SK-N-SH (cell line): Measurements from ENCODE around the gene ZNF385A. TPM values are rescaled to one million over a fixed set of nuclear protein-coding genes. Genes with fewer than 3 reads are reported as not detected.

Experiments
- CTCF ChIA-PET: fragments of 300-600, 350-600 bp; formaldehyde crosslinking; extraction: SDS; loops from one replicate; lab custom pipeline; 2021; lab: Yijun Ruan, JAX
- POLR2A ChIA-PET: fragments of 350-600 bp; sonication (Branson Sonifier 250); formaldehyde crosslinking; extraction: SDS; loops from one replicate; lab custom pipeline; 2020; ENCODE audit warnings: antibody characterized with exemption, inconsistent platforms; lab: Yijun Ruan, JAX
- DNase-seq: peaks from one replicate; pipeline ENCODE4 v3.0.0; 2012
- H2AFZ ChIP-seq: fragments of 200-600 bp; sonication (generic); 2 replicates; pipeline ENCODE4 v1.8.1; 2016; ENCODE audit warnings: antibody characterized with exemption, mild to moderate bottlenecking, low read depth
- H3F3A ChIP-seq: fragments of 200-600 bp; sonication (generic); replicated peaks from 2 replicates; pipeline ENCODE3; 2016; ENCODE audit warnings: antibody characterized with exemption, mild to moderate bottlenecking; ENCODE audit not compliant: insufficient read depth
- H3K27ac ChIP-seq, 2 experiments: fragments of 200-500 bp in 1 of 2; fragments of 200-600 bp in 1 of 2; sonication (Bioruptor generic) in 1 of 2; sonication (generic), shearing (Covaris generic) in 1 of 2; 2 replicates each; pipeline versions ENCODE4 v1.5.1 to v1.6.1; 2014 to 2016; ENCODE audit warnings: low read depth in 2 of 2, inconsistent platforms in 1 of 2, low read length in 1 of 2, mild to moderate bottlenecking in 1 of 2, mixed read lengths in 1 of 2
- H3K27me3 ChIP-seq: fragments of 200-600 bp; sonication (generic), shearing (Covaris generic); 2 replicates; pipeline ENCODE4 v1.6.1; 2016; ENCODE audit warnings: mixed run types; ENCODE audit not compliant: insufficient read depth
- H3K36me3 ChIP-seq, 2 experiments: fragments of 200-500 bp in 1 of 2; fragments of 200-600 bp in 1 of 2; sonication (Bioruptor generic) in 1 of 2; sonication (generic) in 1 of 2; replicated peaks in 1 of 2; 2 replicates each; pipeline versions ENCODE3 to v1.5.1; 2014 to 2016; ENCODE audit warnings: low read length in 1 of 2, mild to moderate bottlenecking in 1 of 2; ENCODE audit not compliant: insufficient read depth in 2 of 2, control insufficient read depth in 1 of 2
- H3K4me1 ChIP-seq, 2 experiments: fragments of 200-500 bp in 1 of 2; fragments of 200-600 bp in 1 of 2; sonication (Bioruptor generic) in 1 of 2; sonication (generic), shearing (Covaris generic) in 1 of 2; 2 replicates each; pipeline versions ENCODE4 v1.5.1 to v1.6.1; 2014 to 2016; ENCODE audit warnings: low read depth in 1 of 2, low read length in 1 of 2, mixed run types in 1 of 2; ENCODE audit not compliant: insufficient read depth in 2 of 2, control insufficient read depth in 1 of 2
- H3K4me2 ChIP-seq: fragments of 200-600 bp; sonication (generic), shearing (Covaris generic); 2 replicates; pipeline ENCODE4 v1.6.1; 2017; ENCODE audit warnings: mixed run types
- H3K4me3 ChIP-seq, 2 experiments: fragments of 200-500 bp in 1 of 2; fragments of 200-600 bp in 1 of 2; sonication (Bioruptor generic) in 1 of 2; sonication (generic), shearing (Covaris generic) in 1 of 2; 2 replicates each; pipeline versions ENCODE4 v1.5.1 to v1.8.1; 2014 to 2016; ENCODE audit warnings: low read depth in 2 of 2, inconsistent platforms in 1 of 2, low read length in 1 of 2, mild to moderate bottlenecking in 1 of 2, mixed read lengths in 1 of 2, moderate library complexity in 1 of 2
- H3K79me2 ChIP-seq: fragments of 200-600 bp; sonication (generic); 2 replicates; pipeline ENCODE4 v1.8.1; 2017; ENCODE audit warnings: mild to moderate bottlenecking; ENCODE audit not compliant: insufficient read depth
- H3K9ac ChIP-seq: fragments of 200-600 bp; sonication (generic); 2 replicates; pipeline ENCODE4 v1.6.1; 2017; ENCODE audit warnings: mixed run types
- H3K9me2 ChIP-seq: fragments of 200-600 bp; sonication (generic); 2 replicates; pipeline ENCODE4 v1.6.1; 2017; ENCODE audit warnings: mixed run types
- H3K9me3 ChIP-seq: fragments of 200-600 bp; sonication (generic); 2 replicates; pipeline ENCODE4 v1.6.1; 2017; ENCODE audit warnings: mixed run types, mild to moderate bottlenecking, moderate library complexity
- H4K20me1 ChIP-seq: fragments of 200-600 bp; sonication (generic); 2 replicates; pipeline ENCODE4 v1.6.1; 2017; ENCODE audit warnings: mild to moderate bottlenecking, mixed run types; ENCODE audit not compliant: insufficient read depth
- EZH2phosphoT487 ChIP-seq: fragments of 200-600 bp; sonication (generic); IDR thresholded peaks from 2 replicates; pipeline ENCODE4 v1.6.1; 2017; ENCODE audit warnings: low read depth, mixed run types, mild to moderate bottlenecking, antibody characterized with exemption, moderate library complexity, borderline replicate concordance
- FOXM1 ChIP-seq: IDR thresholded peaks from 2 replicates; pipeline ENCODE4 v1.4.0; 2012; ENCODE audit warnings: low read depth, mild to moderate bottlenecking
- GABPA ChIP-seq: IDR thresholded peaks from 2 replicates; pipeline ENCODE4 v1.4.0; 2012; ENCODE audit warnings: low read depth, mild to moderate bottlenecking
- JUND ChIP-seq: IDR thresholded peaks from 2 replicates; pipeline ENCODE4 v1.4.0; 2012
- NFIC ChIP-seq: IDR thresholded peaks from 2 replicates; pipeline ENCODE4 v1.4.0; 2012; ENCODE audit warnings: borderline replicate concordance
- RAD21 ChIP-seq: IDR thresholded peaks from 2 replicates; pipeline ENCODE4 v1.6.1; 2012; ENCODE audit warnings: mild to moderate bottlenecking, low read length
- SIN3A ChIP-seq: IDR thresholded peaks from 2 replicates; pipeline ENCODE4 v1.6.1; 2012; ENCODE audit warnings: low read depth, mild to moderate bottlenecking, low read length, moderate library complexity, borderline replicate concordance
- TCF12 ChIP-seq: IDR thresholded peaks from 2 replicates; pipeline ENCODE4 v1.4.0; 2012
- TEAD4 ChIP-seq: IDR thresholded peaks from 2 replicates; pipeline ENCODE4 v1.4.0; 2012; ENCODE audit warnings: mild to moderate bottlenecking, borderline replicate concordance; ENCODE audit not compliant: insufficient read depth
- whole genome bisulfite sequencing: methylation state at CpG from one replicate; pipeline ENCODE4 v1.1.6; 2017; ENCODE audit warnings: low lambda C conversion rate; 5-methylcytosine and 5-hydroxymethylcytosine counted together
- polyA plus RNA-seq, 3 experiments: library from polyadenylated mRNA; depleted of rRNA; stranded (reverse); fragments of >200 nt; gene quantifications; 2 replicates each; pipeline ENCODE4 v1.2.3, GENCODE V29; 2012
- TF ChIP-seq, protein P1 (sequence below): IDR thresholded peaks from 2 replicates; pipeline ENCODE4; 2012
- TF ChIP-seq, protein P2 (sequence below): IDR thresholded peaks from 2 replicates; pipeline ENCODE4 v1.4.0; 2012; ENCODE audit warnings: low read depth, borderline replicate concordance
- TF ChIP-seq, protein P3 (sequence below): fragments of 150-350 bp; IDR thresholded peaks from 2 replicates; pipeline ENCODE4 v1.6.1; 2016; ENCODE audit warnings: mild to moderate bottlenecking, low read depth, low read length

ZNF385A gene
- polyA plus RNA-seq, 1 of the 3 experiments (the other 2 are of a cell fraction): 2.6 TPM

DNA sequence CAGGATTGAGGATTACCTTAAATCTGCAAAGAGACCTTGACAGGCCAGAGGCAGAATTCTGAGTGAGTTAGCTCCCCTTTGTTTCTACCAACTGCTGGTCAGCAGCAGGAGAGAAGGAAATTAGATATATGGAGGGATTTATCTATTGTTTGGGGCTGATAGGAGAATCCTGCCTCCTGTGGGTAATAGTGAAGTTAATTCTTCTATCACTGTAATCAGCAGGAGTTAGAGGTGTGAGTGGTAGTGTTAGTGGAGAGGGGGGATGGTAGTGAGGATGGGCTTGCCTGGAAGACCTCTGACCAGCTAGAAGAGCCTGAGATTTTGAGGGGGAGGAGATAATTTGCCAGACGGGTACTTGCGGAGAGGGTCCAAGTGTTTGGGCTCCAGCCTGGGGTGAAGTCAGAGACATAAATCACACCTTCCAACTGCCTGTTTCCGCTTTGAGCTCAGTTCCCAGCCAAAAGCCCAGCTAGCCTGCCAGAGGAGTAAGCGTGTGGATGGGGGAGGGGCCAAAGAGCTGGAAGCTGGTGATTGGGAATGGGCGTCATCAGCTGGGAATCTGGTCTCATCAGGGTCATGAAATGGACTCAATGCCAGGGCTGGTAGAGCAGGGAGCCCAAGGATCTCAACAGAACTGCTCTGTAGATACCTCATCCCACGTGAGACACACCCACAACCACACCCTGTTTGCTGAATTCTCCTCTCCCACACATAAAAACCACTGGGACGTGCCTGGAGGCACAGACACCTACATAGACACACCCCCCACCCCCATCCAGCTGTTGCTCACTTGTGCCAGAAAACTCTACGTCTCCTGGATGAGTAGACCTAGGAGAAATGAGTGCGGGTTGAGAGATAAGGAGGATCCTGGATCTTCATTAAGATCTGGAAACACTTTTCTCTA, 47.6 kb upstream of the ZNF385A start:
- H3K9me3 ChIP-seq: no peaks in the 10 kb centered on the region
- H3K9me2 ChIP-seq: no peaks in the 10 kb centered on the region
- no peaks in the 10 kb centered on the region for H3K27me3 ChIP-seq
- ChIA-PET CTCF (interaction anchor here (1.4 to 13.7 kb wide), 4 partner anchors 8 to 37 kb away, joined by 4 to 127 read pairs (median 24); no protein-coding TSS in a partner anchor), POLR2A (no interaction called here)
- peak overlapping the region; percentile 8; the same call in 1 of the 2 replicates for H3K4me2 ChIP-seq
- TF ChIP-seq GABPA (no peak), SIN3A (no peak), RAD21 (no peak), FOXM1 (no peak), TCF12 (no peak), EZH2phosphoT487 (no peak), TEAD4 (no peak), JUND (no peak), NFIC (0 out of 2 replicates have a peak, but pooled peaks have one; percentile 7)
- TF ChIP-seq, protein P1, sequence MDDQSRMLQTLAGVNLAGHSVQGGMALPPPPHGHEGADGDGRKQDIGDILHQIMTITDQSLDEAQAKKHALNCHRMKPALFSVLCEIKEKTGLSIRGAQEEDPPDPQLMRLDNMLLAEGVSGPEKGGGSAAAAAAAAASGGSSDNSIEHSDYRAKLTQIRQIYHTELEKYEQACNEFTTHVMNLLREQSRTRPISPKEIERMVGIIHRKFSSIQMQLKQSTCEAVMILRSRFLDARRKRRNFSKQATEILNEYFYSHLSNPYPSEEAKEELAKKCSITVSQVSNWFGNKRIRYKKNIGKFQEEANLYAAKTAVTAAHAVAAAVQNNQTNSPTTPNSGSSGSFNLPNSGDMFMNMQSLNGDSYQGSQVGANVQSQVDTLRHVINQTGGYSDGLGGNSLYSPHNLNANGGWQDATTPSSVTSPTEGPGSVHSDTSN: 0 out of 2 replicates have a peak, but pooled peaks have one; percentile 30
- TF ChIP-seq, protein P2, sequence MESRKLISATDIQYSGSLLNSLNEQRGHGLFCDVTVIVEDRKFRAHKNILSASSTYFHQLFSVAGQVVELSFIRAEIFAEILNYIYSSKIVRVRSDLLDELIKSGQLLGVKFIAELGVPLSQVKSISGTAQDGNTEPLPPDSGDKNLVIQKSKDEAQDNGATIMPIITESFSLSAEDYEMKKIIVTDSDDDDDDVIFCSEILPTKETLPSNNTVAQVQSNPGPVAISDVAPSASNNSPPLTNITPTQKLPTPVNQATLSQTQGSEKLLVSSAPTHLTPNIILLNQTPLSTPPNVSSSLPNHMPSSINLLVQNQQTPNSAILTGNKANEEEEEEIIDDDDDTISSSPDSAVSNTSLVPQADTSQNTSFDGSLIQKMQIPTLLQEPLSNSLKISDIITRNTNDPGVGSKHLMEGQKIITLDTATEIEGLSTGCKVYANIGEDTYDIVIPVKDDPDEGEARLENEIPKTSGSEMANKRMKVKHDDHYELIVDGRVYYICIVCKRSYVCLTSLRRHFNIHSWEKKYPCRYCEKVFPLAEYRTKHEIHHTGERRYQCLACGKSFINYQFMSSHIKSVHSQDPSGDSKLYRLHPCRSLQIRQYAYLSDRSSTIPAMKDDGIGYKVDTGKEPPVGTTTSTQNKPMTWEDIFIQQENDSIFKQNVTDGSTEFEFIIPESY: no peak
- TF ChIP-seq, protein P3, sequence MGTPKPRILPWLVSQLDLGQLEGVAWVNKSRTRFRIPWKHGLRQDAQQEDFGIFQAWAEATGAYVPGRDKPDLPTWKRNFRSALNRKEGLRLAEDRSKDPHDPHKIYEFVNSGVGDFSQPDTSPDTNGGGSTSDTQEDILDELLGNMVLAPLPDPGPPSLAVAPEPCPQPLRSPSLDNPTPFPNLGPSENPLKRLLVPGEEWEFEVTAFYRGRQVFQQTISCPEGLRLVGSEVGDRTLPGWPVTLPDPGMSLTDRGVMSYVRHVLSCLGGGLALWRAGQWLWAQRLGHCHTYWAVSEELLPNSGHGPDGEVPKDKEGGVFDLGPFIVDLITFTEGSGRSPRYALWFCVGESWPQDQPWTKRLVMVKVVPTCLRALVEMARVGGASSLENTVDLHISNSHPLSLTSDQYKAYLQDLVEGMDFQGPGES: no peak
- H3K36me3 ChIP-seq: no peaks in the 10 kb centered on the region
- H4K20me1 ChIP-seq: no peaks in the 10 kb centered on the region
- H3K79me2 ChIP-seq: no peaks in the 10 kb centered on the region
- no peak overlapping the region for H3K9ac ChIP-seq
- H3K27ac ChIP-seq: no peak overlapping the region
- peaks cover 3% of the 10 kb centered on the region for H3F3A ChIP-seq
- peak overlapping the region; percentile 35; the same call in 1 of the 2 replicates for H2AFZ ChIP-seq
- peaks cover 0 to 10% of the 10 kb centered on the region in 2 experiments; a peak in 2 of 4 replicates for H3K4me1 ChIP-seq
- WGBS: 34% methylated on average over 9 of the region's 9 CpGs
- H3K4me3 ChIP-seq: no peak overlapping the region
- DNase-seq: no peak
